EH (cell line): ENCODE data around the gene SARS1.
"Not testable (repeated sequence)": the region's sequence is repeated elsewhere in the genome, so short reads cannot be mapped to it uniquely, and the experiment has no call there.

Source experiments
- DNase-seq: peaks from one replicate; pipeline ENCODE4 v3.0.0-alpha.2; 2015; ENCODE audit warnings: low read depth

The SARS1 gene

GRCh38 chr1:109213824-109214693, at the start of gene SARS1:
Gene SARS1 (plus strand): TSS chr1:109213918. CDS start chr1:109213993, 75 bp downstream.
- peak; percentile 88 for DNase-seq

- DNase-seq: no peak
Measured at GRCh38 chr1:109164538-109164937, 49.2 kb upstream of the SARS1 start.

- DNase-seq: no peak
Measured at GRCh38 chr1:109167001-109167506, 46.7 kb upstream of the SARS1 start.

- no peak for DNase-seq
Measured at GRCh38 chr1:109170035-109170764, 43.5 kb upstream of the SARS1 start.

GRCh38 chr1:109171646-109172045, 42.1 kb upstream of the SARS1 start:
- DNase-seq: no peak

- not testable (repeated sequence) for DNase-seq
Measured at GRCh38 chr1:109176349-109176748, 37.4 kb upstream of the SARS1 start.

GRCh38 chr1:109180715-109181084, 33.0 kb upstream of the SARS1 start:
- not testable (repeated sequence) for DNase-seq

- peak; percentile 48 for DNase-seq
Measured at GRCh38 chr1:109181085-109181806, 32.5 kb upstream of the SARS1 start.

GRCh38 chr1:109181807-109182163, 31.9 kb upstream of the SARS1 start:
- no peak for DNase-seq

- no peak for DNase-seq
Measured at GRCh38 chr1:109183058-109183738, 30.5 kb upstream of the SARS1 start.

- no peak for DNase-seq
Measured at GRCh38 chr1:109184687-109185086, 29.0 kb upstream of the SARS1 start.

- DNase-seq: peak; percentile 40
Measured at GRCh38 chr1:109185357-109185756, 28.4 kb upstream of the SARS1 start.

- no peak for DNase-seq
Measured at GRCh38 chr1:109185990-109186732, 27.6 kb upstream of the SARS1 start.

GRCh38 chr1:109186733-109187086, 27.0 kb upstream of the SARS1 start:
- DNase-seq: no peak

GRCh38 chr1:109187127-109187526, 26.6 kb upstream of the SARS1 start:
- no peak for DNase-seq

- no peak for DNase-seq
Measured at GRCh38 chr1:109188200-109188599, 25.5 kb upstream of the SARS1 start.

- DNase-seq: no peak
Measured at GRCh38 chr1:109188781-109189180, 24.9 kb upstream of the SARS1 start.

GRCh38 chr1:109190189-109190588, 23.5 kb upstream of the SARS1 start:
- DNase-seq: no peak

GRCh38 chr1:109191377-109191776, 22.3 kb upstream of the SARS1 start:
- no peak for DNase-seq

GRCh38 chr1:109191891-109192290, 21.8 kb upstream of the SARS1 start:
- no peak for DNase-seq

- no peak for DNase-seq
Measured at GRCh38 chr1:109192433-109192832, 21.3 kb upstream of the SARS1 start.
